ENCODE data around the gene CDC20B. TPM values are rescaled to one million over a fixed set of nuclear protein-coding genes. Genes with fewer than 3 reads are reported as not detected.
A peak's percentile ranks its signal among the peaks of the same experiment; 100 is the strongest.

Gene CDC20B
- total RNA-seq, 1 experiment from 2014 or later, result 0.26 TPM

- Histone ChIP-seq H4K5ac (ENCODE audit: insufficient read length, low read depth, low read length) (no peak overlapping the region), H3K79me1 (ENCODE audit: insufficient read depth, low read depth, low read length, poor library complexity, severe bottlenecking) (no peaks in the 10 kb centered on the region), H3K79me2 (ENCODE audit: insufficient read depth, low read length) (no peaks in the 10 kb centered on the region), H2BK5ac (ENCODE audit: insufficient read length, low read length) (no peak overlapping the region), H3K9me3 (ENCODE audit: control insufficient read depth, low read depth, low read length) (no peaks in the 10 kb centered on the region), H3K27me3 (ENCODE audit: insufficient read depth, low read length) (no peaks in the 10 kb centered on the region), H4K8ac (replicated peaks; ENCODE audit: insufficient read length, low read depth, low read length) (no peak overlapping the region), H3K14ac (ENCODE audit: insufficient read depth, low read length) (no peak overlapping the region), H3K4me2 (ENCODE audit: insufficient read depth, insufficient read length, low read length) (no peak overlapping the region), H3K4ac (ENCODE audit: low read depth, low read length) (no peak overlapping the region), H4K20me1 (ENCODE audit: control insufficient read depth, insufficient read depth, insufficient read length) (no peaks in the 10 kb centered on the region), H2AK5ac (ENCODE audit: insufficient read length, low read length) (no peak overlapping the region), H2AFZ (ENCODE audit: low read length) (no peak overlapping the region), H4K91ac (ENCODE audit: insufficient read length, low read depth, low read length) (no peak overlapping the region), H2BK15ac (ENCODE audit: low read depth, low read length) (no peak overlapping the region), H3T11ph (ENCODE audit: low read length) (no peak overlapping the region), H3K23ac (ENCODE audit: insufficient read length, low read depth, low read length) (no peak overlapping the region), H2BK120ac (ENCODE audit: low read depth, low read length, poor library complexity, severe bottlenecking) (no peak overlapping the region), H3K4me1 (ENCODE audit: insufficient read depth, low read length) (no peaks in the 10 kb centered on the region), H3K9ac (ENCODE audit: extremely low read depth, insufficient read length, low read length) (no peak overlapping the region), H3K23me2 (ENCODE audit: insufficient read length, low read depth, low read length, poor library complexity, severe bottlenecking) (no peaks in the 10 kb centered on the region), H2BK20ac (ENCODE audit: low read depth, low read length, poor library complexity, severe bottlenecking) (no peak overlapping the region), H3K27ac (ENCODE audit: insufficient read length, low read depth, low read length) (no peak overlapping the region), H3K56ac (ENCODE audit: insufficient read length, low read depth, low read length) (no peak overlapping the region), H3K18ac (ENCODE audit: insufficient read length, low read depth, low read length) (no peak overlapping the region), H2BK12ac (ENCODE audit: insufficient read length, low read depth, low read length) (no peak overlapping the region)
- H3K27ac Mint-ChIP-seq, result no peak overlapping the region
- H3K36me3 Mint-ChIP-seq (ENCODE audit: insufficient read depth in 1 of 3, low read depth in 3 of 3), result peaks cover 0 to 6% (median 5%) of the 10 kb centered on the region in 3 experiments; a peak in 3 of 7 replicates
- H3K27me3 Mint-ChIP-seq (ENCODE audit: low read depth), result no peaks in the 10 kb centered on the region; the same call in 1 of the 2 replicates
- H3K9me3 Mint-ChIP-seq, result peaks cover 0 to 18% of the 10 kb centered on the region in 2 experiments; a peak in 4 of 5 replicates
- WGBS (ENCODE audit: extremely low coverage, insufficient read length, low lambda C conversion rate), result no CpG with 5 or more reads among the region's 5 CpGs
- H3K4me1 Mint-ChIP-seq, result no peaks in the 10 kb centered on the region
- TF ChIP-seq CTCF (conservative IDR thresholded peaks at IDR 0.05), result no peak
- no peak for DNase-seq
- no peak overlapping the region for H3K4me3 Mint-ChIP-seq
Observed at GRCh38 chr5:55063220-55063863, 109.6 kb downstream of the CDC20B start.

Small RNA genes within 50 kb of the gene (microRNA-seq; reads per million reads assigned to microRNA genes)
- gene MIR449A (ENCODE audit: borderline microRNAs expressed), result 2.0 reads per million, percentile 19 among the genes with 10 or more reads in this experiment
- not detected for gene MIR449B (ENCODE audit: borderline microRNAs expressed)
- 0.35 reads per million for gene MIR449C (ENCODE audit: borderline microRNAs expressed)

Other genes starting within 250 kb of the CDC20B start
- not detected in 2 replicates for gene ESM1, start 187.6 kb downstream of the CDC20B start, total RNA-seq (2021)
- gene GZMK, start 148.9 kb downstream of the CDC20B start, total RNA-seq (2021), result not detected in 2 replicates
- not detected in 2 replicates for gene GZMA, start 70.5 kb downstream of the CDC20B start, total RNA-seq (2021)
- gene GPX8, start 13.0 kb downstream of the CDC20B start, total RNA-seq (2021), result 37.9 and 38.3 TPM in 2 replicates
- gene MCIDAS, start 54.1 kb upstream of the CDC20B start, total RNA-seq (2021), result 0.26 and 0.39 TPM in 2 replicates
- gene CCNO, start 60.4 kb upstream of the CDC20B start, total RNA-seq (2021), result 0.24 and 0.42 TPM in 2 replicates
- 30.3 and 30.9 TPM in 2 replicates for gene DHX29, start 134.5 kb upstream of the CDC20B start, total RNA-seq (2021)
- 123 and 132 TPM in 2 replicates for gene MTREX, start 134.8 kb upstream of the CDC20B start, total RNA-seq (2021)